Heart left ventricle (tissue), 13 donors: ENCODE measurements around the gene PGC.

Experiments used
- CTCF ChIP-seq, 12 donors: fragments of 200-600 bp; sonication (generic) in 4 of 12; IDR thresholded peaks; one replicate each; pipeline versions ENCODE4 v1.5.0 to v1.8.0; 2018 to 2022; ENCODE audit warnings: antibody characterized with exemption in 12 of 12, mild to moderate bottlenecking in 5 of 12
- POLR2A ChIP-seq, 2 donors: fragments of 450-650 bp; IDR thresholded peaks; one replicate each; pipeline ENCODE4 v1.6.1; 2017; ENCODE audit warnings: antibody characterized with exemption in 2 of 2, mild to moderate bottlenecking in 2 of 2, moderate library complexity in 2 of 2
- donor health status: ischemic (EF 13 %, LVEDD 7.1; RV severe dilation, severe dysfunction).
- donor health status: DM: no; HTN: yes; CAD: no.
- donor health status: DM: no; HTN: no; CAD: no.
- donor health status: ischemic (EF 25% LVEDD 6.9; RV normal size, moderate dysfunction).
- donor health status: ischemic (EF 25% LVEDD 5.7; RV mildly dilated, moderate dysfunction).
- donor health status: ischemic (EF 35%, LVEDD 5.7; RV mildly dilated, moderate dysfunction).
- donor health status: nonischemic (EF 11% LVEDD 7.7; RV severe dilation, severe dysfunction).
- donor health status: DM: yes; HTN: yes; CAD: no.
- donor health status: PGD.
- donor health status: ischemic (EF 29% LVEDD 5.4; RV normal size, mild dysfunction).
- donor health status: nonischemic (EF 23%, LVEDD 6.1; RV moderate dilation, normal function).

- TF ChIP-seq POLR2A (IDR thresholded peaks at IDR 0.05): no peak
- TF ChIP-seq CTCF (IDR thresholded peaks at IDR 0.05): no peak
Measured at GRCh38 chr6:41705311-41705995, 41.7 kb downstream of the PGC start.
